SKM-1 treated with dmso at 0.1 percent for 144 hours (cell line): ENCODE results near the gene WDFY4.

ENCODE experiments used
- DNase-seq: peaks from one replicate; lab custom pipeline; 2025; ENCODE audit not compliant: unreplicated experiment; lab: John Stamatoyannopoulos, UW

WDFY4 gene

GRCh38 chr10:48897441-48897790, 212.7 kb downstream of the WDFY4 start:
- no peak for DNase-seq

DNA sequence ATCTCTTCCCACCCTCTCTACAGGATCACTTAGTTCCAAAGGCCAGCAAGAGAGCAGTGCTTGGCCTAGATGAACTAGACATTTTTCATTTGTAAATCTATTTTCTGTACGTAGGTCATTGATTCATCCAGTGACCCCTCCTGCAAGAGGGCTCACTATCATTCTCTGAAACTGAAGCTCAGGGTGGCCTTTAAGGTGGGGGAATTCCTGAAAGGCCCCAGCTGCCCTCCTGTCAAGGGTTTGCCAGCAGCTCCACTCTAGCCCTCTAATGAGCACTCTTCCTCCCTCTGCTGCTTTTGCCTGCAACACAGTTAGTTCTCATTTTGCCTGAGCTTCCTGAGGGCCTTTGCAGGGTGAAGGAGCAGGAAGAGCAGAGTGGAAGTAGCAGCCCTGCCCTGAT, 213.8 kb downstream of the WDFY4 start:
- DNase-seq = no peak

- no peak for DNase-seq
Observed at GRCh38 chr10:48899781-48900180, 215.1 kb downstream of the WDFY4 start.

- peak; percentile 8 for DNase-seq
Observed at GRCh38 chr10:48900371-48900801, 215.7 kb downstream of the WDFY4 start.

DNA sequence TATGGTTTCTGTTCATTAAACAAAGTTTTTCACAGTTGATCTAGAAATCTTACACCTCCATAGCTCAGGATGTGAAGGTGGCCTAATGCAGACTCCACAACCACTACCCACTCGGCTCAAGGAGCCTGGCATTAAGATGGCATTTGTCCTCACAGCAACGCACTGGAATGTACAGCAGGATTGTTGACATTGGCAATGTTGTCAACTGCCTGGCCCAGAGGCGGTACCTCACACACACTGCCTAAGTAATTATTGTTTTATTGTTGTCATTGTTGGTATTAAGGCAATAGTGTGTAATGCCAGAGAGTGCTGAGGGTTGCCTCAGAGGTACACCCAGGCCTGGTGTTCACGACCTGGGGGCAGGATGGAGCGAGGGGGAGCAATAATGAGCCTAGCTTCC, 216.6 kb downstream of the WDFY4 start:
- no peak for DNase-seq

DNA sequence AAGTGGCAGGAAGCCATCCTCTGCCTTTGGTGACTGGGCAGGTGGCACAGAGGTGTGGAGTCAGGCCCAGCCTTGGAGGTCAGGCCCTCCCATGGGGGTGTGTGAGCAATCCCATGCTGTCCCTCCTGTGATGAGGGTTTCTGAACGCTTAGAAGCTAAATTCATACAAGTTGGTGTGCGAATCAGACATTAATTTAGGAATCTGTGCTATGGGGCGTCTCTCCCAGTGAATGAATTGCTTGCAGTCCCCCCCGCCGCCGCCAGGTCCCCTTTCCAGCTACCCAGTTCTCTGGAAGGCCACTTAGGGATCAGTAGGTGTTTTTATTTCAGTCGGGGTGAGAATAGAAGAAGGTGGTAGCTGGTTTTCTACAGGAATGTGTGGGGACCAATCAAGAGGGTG, 217.4 kb downstream of the WDFY4 start:
- no peak for DNase-seq

DNA sequence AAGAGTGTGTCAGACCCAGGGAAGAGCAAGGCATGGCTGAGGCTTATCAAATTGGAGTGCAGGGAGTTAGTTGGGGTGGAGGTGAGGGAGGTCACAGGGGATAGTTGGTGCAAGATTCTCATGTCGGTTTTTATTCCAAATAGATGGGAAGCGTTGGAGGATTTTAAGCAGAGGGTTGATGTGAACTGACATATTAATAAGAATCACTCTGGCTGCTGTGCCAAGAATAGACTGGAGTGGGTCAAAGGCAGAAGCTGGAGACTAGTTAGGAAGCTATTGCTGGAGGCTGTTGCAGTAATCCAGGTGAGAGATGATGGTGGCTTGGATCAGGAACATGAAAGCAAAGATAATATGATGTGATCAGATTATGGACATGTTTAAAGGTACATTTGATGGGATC, 218.5 kb downstream of the WDFY4 start:
- DNase-seq = no peak

- DNase-seq = no peak
Observed at GRCh38 chr10:48904861-48905260, 220.2 kb downstream of the WDFY4 start.

DNA sequence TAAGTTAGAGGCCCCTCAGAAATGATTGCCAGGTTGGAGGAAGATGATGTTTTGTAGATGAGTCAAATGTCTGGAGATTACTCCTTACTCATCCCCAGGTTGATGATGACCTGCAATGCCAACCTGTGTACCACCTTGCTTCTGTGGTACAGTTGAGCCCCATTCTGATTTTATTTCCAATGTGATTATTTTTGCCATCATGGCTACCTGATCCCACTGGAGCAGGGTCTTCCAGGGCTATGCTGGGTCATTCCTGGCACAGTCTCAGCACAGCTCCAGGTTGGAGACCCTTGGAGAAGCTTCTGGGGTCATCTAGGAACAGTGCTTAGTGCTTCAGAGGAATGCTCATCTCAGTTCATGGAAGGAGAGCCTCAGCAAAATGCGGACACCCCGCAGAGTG, 220.6 kb downstream of the WDFY4 start:
- no peak for DNase-seq

GRCh38 chr10:48906841-48907240, 222.2 kb downstream of the WDFY4 start:
- DNase-seq = no peak

DNA sequence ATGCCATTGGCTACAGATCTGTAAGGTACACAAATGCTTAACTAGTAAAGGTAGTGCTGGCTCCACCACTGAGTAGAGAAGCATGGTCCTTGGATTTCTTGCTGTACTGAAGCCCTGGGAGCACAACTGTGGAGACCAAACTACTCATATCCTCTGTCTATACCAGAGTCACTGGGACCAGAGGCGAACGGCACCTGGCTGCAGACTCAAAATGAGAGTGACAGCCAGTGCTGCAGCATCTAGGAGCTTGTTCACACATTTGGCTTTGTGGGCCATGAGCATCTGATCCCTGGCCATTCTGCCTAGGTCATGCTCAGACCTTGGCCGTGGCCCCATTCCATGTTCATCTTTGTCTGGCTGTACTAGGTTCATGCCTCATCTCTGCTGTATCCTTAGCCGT, 223.1 kb downstream of the WDFY4 start:
- DNase-seq = no peak

- no peak for DNase-seq
Observed at GRCh38 chr10:48910548-48910947, 225.9 kb downstream of the WDFY4 start.

GRCh38 chr10:48913674-48914073, 229.0 kb downstream of the WDFY4 start:
- DNase-seq = no peak

GRCh38 chr10:48923748-48924147, 239.1 kb downstream of the WDFY4 start:
- no peak for DNase-seq

- no peak for DNase-seq
Observed at GRCh38 chr10:48924988-48925387, 240.3 kb downstream of the WDFY4 start.

DNA sequence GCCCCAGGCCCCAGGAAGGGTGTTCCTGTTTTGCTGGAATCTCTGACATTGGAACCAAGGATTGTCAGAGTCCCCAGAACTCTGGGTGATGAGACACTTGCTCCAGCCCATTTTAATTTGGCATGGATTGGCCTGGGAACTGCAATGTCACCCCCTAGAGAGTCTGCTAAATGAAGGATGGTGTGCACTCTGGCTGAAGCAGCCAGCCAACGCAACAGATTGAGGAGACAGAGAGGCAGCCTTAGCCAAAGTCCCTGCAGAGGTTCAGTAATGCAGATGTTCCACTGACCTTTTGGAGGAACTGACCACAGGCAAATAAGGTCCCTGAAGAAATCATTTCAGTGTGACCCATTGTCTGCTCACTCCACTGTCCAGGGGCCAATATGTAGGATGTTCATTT, 241.6 kb downstream of the WDFY4 start:
- no peak for DNase-seq

GRCh38 chr10:48926764-48927540, 242.3 kb downstream of the WDFY4 start:
- DNase-seq = no peak

DNA sequence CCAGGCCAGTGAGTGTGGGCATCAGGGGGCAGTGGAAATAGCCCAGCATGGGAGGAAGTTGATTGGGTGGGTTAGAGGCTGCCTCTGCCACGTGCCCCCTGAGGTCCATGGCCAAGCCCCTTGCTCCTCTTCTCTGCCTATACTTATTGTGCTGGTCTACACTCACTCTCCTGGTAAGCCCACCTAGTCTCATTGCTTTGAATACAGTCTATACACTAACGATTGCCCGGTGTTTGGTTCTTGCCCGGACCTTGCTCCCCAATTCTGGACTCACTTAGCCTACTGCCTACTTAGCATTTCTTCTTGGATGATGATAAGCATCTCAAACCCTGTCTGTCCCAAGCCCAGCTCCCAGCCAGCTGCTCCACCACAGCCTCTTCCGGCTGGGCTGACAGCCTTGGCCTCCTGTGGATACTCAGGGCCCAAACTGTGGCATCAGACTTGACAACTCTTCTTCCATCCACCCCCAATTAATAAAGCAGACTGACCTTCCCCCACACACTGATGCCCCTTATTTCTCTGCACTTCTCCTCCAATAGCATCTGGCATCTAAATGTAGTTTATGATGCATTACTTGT, 244.8 kb downstream of the WDFY4 start:
- DNase-seq = no peak

DNA sequence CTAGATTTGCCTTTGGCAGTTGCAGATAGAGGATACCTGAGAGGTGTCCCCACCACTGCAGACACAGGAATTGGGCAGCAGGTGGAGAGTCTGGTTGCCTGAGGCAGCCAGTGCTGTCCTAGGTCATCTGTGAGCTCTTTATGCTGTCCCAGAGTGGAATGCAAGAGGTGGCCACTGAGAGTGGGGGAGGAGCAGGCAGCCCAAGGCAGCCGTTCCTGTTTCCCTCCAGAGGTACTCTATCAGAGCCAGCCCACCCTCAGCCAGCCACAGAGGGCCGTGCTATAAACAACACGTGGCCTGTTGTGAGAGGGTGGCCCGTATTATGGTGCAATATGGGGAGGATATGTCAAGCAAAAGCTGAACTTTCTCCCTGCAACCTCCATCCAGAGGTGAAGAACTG, 246.5 kb downstream of the WDFY4 start:
- no peak for DNase-seq

GRCh38 chr10:48932831-48933664, 248.4 kb downstream of the WDFY4 start:
- no peak for DNase-seq

- DNase-seq = no peak
Observed at GRCh38 chr10:48934672-48935501, 250.2 kb downstream of the WDFY4 start.
